Esophagus squamous epithelium (tissue), 4 donors: Measurements from ENCODE around the gene OR2V2.

Experiments
- POLR2A ChIP-seq, 4 donors: fragments of 450-650 bp; IDR thresholded peaks; one replicate each; pipeline ENCODE4 v1.6.1; 2017; ENCODE audit warnings: antibody characterized with exemption in 4 of 4, mild to moderate bottlenecking in 4 of 4, moderate library complexity in 3 of 4
- TF ChIP-seq, protein P1 (sequence below), 6 experiments: fragments of 450-650 bp in 4 of 6; fragments of 200-600 bp in 2 of 6; sonication (generic) in 2 of 6; IDR thresholded peaks; one replicate each; pipeline ENCODE4 v1.5.1; 2016 to 2019; ENCODE audit warnings: antibody characterized with exemption in 6 of 6, mild to moderate bottlenecking in 4 of 6, moderate library complexity in 4 of 6

DNA sequence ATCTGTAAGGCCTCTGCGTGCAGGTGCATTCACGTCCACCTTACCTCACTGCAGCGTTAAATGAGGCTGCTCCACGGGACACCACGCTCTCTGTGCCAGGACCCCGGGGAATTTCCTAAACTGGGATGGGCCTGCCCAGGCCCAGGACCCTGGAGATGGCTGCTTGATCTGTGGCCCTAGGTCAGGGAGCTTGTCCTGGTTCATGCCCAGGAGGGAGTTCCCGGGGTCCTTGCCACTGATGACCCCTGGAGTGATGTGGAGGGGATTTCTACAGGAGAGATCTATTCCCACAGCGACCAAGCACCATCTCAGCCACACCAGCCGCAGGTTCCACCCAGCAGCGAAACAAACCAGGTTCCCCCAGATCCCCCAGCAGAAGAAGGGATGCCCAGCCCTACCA is 19.9 kb upstream of the OR2V2 start:
- TF ChIP-seq, protein P1, sequence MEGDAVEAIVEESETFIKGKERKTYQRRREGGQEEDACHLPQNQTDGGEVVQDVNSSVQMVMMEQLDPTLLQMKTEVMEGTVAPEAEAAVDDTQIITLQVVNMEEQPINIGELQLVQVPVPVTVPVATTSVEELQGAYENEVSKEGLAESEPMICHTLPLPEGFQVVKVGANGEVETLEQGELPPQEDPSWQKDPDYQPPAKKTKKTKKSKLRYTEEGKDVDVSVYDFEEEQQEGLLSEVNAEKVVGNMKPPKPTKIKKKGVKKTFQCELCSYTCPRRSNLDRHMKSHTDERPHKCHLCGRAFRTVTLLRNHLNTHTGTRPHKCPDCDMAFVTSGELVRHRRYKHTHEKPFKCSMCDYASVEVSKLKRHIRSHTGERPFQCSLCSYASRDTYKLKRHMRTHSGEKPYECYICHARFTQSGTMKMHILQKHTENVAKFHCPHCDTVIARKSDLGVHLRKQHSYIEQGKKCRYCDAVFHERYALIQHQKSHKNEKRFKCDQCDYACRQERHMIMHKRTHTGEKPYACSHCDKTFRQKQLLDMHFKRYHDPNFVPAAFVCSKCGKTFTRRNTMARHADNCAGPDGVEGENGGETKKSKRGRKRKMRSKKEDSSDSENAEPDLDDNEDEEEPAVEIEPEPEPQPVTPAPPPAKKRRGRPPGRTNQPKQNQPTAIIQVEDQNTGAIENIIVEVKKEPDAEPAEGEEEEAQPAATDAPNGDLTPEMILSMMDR (IDR thresholded peaks at IDR 0.05), result no peak
- no peak for TF ChIP-seq POLR2A (IDR thresholded peaks at IDR 0.05)
